HG03342 (cell line): Measurements from ENCODE around the gene EPB41L3.
"Not testable (repeated sequence)": the region's sequence is repeated elsewhere in the genome, so short reads cannot be mapped to it uniquely, and the experiment has no call there.

Experiments
- ATAC-seq: cut with Tn5 transposase; IDR thresholded peaks from one replicate; pipeline ENCODE4 v1.9.1; 2021; ENCODE audit warnings: mild to moderate bottlenecking, moderate library complexity; ENCODE audit not compliant: unreplicated experiment

Gene EPB41L3

GRCh38 chr18:5543773-5544389 is at the start of gene EPB41L3:
EPB41L3 (minus strand) TSS chr18:5543997; CDS start chr18:5489183, 54,814 bp downstream.
- ATAC-seq: no peak

GRCh38 chr18:5588529-5588928 is 44.7 kb upstream of the EPB41L3 start:
- ATAC-seq: no peak

- no peak for ATAC-seq
Measured at GRCh38 chr18:5585653-5586052, 41.9 kb upstream of the EPB41L3 start.

- no peak for ATAC-seq
Measured at GRCh38 chr18:5584746-5585417, 41.1 kb upstream of the EPB41L3 start.

GRCh38 chr18:5582849-5583681 is 39.3 kb upstream of the EPB41L3 start:
- no peak for ATAC-seq

- ATAC-seq: no peak
Measured at GRCh38 chr18:5582076-5582475, 38.3 kb upstream of the EPB41L3 start.

GRCh38 chr18:5574843-5575242 is 31.0 kb upstream of the EPB41L3 start:
- no peak for ATAC-seq

GRCh38 chr18:5571666-5572065 is 27.9 kb upstream of the EPB41L3 start:
- ATAC-seq: no peak

- ATAC-seq: not testable (repeated sequence)
Measured at GRCh38 chr18:5570613-5571012, 26.8 kb upstream of the EPB41L3 start.

- no peak for ATAC-seq
Measured at GRCh38 chr18:5568416-5568815, 24.6 kb upstream of the EPB41L3 start.

GRCh38 chr18:5558851-5559250 is 15.1 kb upstream of the EPB41L3 start:
- no peak for ATAC-seq

GRCh38 chr18:5556310-5556974 is 12.6 kb upstream of the EPB41L3 start:
- ATAC-seq: no peak

GRCh38 chr18:5554629-5555028 is 10.8 kb upstream of the EPB41L3 start:
- ATAC-seq: no peak

GRCh38 chr18:5546660-5547059 is 2.9 kb upstream of the EPB41L3 start:
- no peak for ATAC-seq

GRCh38 chr18:5543036-5543680 is 639 bp downstream of the EPB41L3 start:
- ATAC-seq: no peak

GRCh38 chr18:5542515-5543035 is 1.2 kb downstream of the EPB41L3 start:
- ATAC-seq: no peak

- no peak for ATAC-seq
Measured at GRCh38 chr18:5541644-5542043, 2.2 kb downstream of the EPB41L3 start.

- no peak for ATAC-seq
Measured at GRCh38 chr18:5539391-5539790, 4.4 kb downstream of the EPB41L3 start.

GRCh38 chr18:5538544-5538943 is 5.3 kb downstream of the EPB41L3 start:
- ATAC-seq: no peak

- ATAC-seq: no peak
Measured at GRCh38 chr18:5537860-5538259, 5.9 kb downstream of the EPB41L3 start.

GRCh38 chr18:5534845-5535244 is 9.0 kb downstream of the EPB41L3 start:
- ATAC-seq: no peak
